Epithelial cell of esophagus (primary cell): ENCODE results near the gene ZNF814.
"Not testable (repeated sequence)": the region's sequence is repeated elsewhere in the genome, so short reads cannot be mapped to it uniquely, and the experiment has no call there.

Source experiments
- DNase-seq: peaks from one replicate; pipeline ENCODE4 v3.0.0; 2010; ENCODE audit warnings: low read depth
- H3K4me3 ChIP-seq: 2 replicates; pipeline ENCODE4 v1.5.1; 2011; ENCODE audit warnings: mild to moderate bottlenecking, low read length, control low read depth
- CTCF ChIP-seq: IDR thresholded peaks from 2 replicates; pipeline ENCODE4 v1.5.1; 2011; ENCODE audit warnings: low read depth, mild to moderate bottlenecking, low read length, control low read depth, inconsistent platforms; ENCODE audit not compliant: insufficient read depth; ENCODE audit errors: missing control alignments

ZNF814 gene

DNA sequence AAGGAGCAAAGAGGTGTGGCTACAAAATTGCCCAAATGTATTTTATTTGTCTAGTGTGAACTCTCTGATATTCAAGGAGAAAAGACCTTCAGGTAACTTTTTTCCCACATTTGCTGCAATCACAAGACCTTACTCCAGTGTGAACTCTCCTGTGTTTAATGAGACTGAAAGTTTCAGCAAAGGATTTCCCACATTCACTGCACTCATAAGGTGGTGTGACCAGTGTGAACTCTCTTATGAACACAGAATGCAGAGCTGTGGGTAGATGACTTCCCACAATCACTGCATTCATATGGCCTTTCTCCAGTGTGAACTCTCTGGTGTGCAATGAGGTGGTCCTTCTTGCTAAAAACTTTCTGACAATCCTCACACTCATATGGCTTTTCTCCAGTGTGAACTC, 16.4 kb downstream of the ZNF814 start:
- no peak for DNase-seq
- no peak overlapping the region for H3K4me3 ChIP-seq
- no peak for TF ChIP-seq CTCF

DNA sequence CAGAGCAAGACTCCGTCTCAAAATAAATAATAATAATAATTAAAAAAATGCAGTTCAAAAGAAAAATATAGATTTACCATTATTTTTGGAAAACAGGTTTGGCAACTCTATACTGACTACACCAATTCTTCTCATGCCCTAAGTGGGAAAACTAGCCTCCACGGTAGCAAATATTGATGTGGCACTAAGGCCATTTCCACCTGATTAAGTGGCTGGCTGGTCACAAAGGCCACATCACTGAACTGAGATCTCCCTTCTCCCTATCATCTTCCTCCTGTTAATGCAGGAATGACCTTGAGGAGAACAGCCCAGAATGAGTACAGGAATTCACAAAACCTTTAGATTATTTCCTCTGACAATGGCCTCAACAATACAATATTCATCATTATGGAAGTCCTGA, 18.6 kb downstream of the ZNF814 start:
- H3K4me3 ChIP-seq, result no peak overlapping the region
- DNase-seq, result no peak
- TF ChIP-seq CTCF, result no peak

DNA sequence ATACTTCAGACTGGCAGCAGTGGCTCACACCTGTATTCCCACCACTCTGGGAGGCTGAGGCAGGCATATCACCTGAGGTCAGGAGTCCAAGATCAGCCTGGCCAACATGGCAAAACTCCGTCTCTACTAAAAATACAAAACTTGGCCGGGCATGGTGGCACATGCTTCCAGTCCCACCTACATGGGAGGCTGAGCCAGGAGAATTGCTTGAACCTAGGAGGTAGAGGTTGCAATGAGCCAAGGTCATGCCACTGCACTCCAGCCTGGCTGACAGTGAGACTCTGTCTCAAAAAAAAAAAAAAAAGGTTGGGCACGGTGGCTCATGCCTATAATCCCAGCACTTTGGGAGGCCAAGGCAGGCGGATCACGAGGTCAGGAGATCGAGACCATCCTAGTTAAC, 19.2 kb downstream of the ZNF814 start:
- not testable (repeated sequence) for DNase-seq, H3K4me3 ChIP-seq

DNA sequence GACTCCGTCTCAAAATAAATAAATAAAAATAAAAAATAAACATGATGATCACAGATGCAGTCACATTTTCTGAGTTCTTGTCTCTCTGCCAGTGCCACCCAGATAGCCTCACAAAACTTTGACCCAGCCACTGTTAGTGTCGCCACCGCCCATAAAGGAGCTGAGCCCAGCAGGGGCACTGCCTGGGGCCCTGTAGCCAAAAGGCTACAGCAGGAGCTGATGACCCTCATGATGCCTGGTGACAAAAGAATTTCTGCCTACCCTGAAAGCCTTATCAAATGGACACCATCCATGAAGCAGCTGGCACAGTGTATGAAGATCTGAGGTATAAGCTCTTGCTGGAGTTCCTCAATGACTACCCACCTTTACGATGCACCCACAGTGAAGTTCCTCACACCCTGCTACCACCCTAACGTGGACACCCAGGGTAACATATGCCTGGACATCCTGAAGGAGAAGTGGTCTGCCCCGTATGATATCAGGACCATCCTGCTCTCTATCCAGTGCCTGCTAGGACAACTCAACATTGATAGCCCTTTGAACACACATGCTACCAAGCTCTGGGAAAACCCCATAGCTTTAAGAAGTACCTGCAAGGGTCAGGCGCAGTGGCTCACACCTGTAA, 20.9 kb downstream of the ZNF814 start:
- no peak overlapping the region for H3K4me3 ChIP-seq
- no peak for DNase-seq
- TF ChIP-seq CTCF, result no peak

GRCh38 chr19:57862351-57862750, 26.5 kb downstream of the ZNF814 start:
- DNase-seq, H3K4me3 ChIP-seq: not testable (repeated sequence)

DNA sequence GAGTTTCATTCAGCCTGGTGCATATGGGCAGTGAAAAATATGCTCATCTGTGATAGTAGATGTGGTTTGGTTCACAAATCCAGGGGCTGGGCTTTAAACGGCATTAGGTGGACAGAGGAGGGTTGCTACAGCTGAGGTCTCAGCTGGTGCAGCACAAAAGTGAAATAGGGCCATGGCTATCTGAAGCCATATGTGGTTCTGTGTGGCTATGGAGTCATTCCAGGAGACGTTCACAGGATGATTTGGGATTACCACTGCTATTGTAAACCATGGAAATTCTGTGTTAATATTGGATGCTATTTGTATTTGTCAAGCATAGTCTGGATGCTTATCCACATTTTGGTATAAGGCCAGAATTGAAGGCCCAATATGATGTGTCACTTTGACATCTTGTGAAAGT, 34.7 kb downstream of the ZNF814 start:
- H3K4me3 ChIP-seq, DNase-seq: not testable (repeated sequence)

DNA sequence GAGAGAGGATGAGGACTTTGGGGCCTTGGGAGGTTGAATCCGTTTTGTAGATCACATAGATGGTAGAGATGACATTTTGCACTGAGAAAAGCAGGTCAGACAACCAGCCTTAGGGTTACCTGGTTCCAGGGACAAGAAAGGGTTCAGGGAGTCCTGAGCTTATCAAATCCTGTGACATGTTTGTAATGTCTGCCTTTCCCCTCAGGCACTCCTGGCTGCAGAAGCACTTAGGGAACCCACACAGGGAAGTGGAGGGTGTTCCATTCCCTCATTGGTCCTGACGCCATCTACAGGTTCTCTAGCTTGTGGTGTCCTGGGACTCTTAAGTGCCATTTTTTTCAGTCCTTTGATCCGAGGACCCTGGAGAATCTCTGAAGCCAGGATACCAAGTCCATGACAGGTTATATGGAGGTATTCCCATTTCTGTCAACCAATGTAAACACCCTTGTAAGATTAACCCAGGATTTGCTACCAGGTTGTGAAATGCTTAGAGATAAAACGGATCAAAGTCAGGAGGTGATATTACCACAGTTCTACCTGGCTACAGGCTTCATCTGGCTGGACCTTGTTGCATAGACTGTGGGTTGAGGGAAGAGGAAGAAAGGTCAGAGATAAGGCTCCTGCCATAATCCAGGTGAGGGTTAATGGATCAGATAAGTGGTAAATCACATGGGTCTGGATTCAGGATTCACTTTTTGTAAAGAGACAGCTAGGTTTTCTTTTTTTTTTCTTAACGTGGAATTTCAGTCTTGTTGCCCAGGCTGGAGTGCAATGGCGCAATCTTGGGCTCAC, 36.8 kb downstream of the ZNF814 start:
- not testable (repeated sequence) for H3K4me3 ChIP-seq, DNase-seq

- TF ChIP-seq CTCF, result no peak
- peak; percentile 73 for DNase-seq
- peak overlapping the region; percentile 80 for H3K4me3 ChIP-seq
Measured at GRCh38 chr19:57850553-57851017, 38.3 kb downstream of the ZNF814 start.

DNA sequence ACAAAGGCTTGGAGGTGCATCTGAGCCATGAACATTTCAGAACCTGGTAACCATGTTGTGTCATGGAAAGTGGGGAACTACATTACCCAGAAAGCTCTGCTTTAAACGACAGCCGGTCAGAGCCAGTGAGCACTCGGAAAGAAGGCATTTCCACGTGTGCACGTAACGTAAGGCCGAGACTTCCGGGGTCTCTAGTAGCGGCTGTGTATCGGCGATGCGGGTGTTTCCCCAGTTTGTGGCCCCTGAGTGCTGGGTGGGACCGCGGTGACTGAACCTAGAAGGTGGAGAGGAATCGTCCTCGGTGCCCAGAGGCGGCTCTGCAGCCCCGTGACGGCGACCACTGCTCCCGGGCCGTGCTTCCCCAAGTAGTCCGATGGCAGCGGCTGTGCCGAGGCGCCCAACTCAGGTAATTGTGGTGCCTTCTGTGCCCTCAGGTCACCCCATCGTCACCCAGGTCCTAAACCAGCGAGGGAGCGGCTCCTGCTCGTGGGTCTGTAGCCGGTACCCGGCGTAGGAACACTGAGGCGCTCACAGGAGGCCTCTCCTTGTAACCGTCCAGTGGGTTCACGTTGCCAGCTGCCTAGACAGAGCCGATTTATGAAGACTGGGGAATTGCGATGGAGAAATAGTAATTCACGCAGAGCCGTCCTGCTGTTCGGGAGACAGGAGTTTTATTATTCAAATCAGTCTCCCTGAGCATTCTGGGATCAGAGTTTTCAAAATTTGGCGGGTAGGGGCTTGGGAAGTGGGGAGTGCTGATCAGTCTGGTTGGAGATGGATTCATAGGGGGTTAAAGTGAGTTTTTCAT, 39.0 kb downstream of the ZNF814 start, which contains the start of gene ZNF587:
Gene ZNF587 (plus strand): TSS at position 194 of the 808 bp plus-strand sequence. CDS start 180 bp downstream, at position 374.
- H3K4me3 ChIP-seq, result peak within 1 kb of the TSS; percentile 80

GRCh38 chr19:57849162-57849665, 39.6 kb downstream of the ZNF814 start:
- DNase-seq, result not testable (repeated sequence)
- peak overlapping the region; percentile 80 for H3K4me3 ChIP-seq

More for the DNA sequence above, 39.0 kb downstream of the ZNF814 start, which contains the start of gene ZNF587:
- peak; percentile 89 for DNase-seq

DNA sequence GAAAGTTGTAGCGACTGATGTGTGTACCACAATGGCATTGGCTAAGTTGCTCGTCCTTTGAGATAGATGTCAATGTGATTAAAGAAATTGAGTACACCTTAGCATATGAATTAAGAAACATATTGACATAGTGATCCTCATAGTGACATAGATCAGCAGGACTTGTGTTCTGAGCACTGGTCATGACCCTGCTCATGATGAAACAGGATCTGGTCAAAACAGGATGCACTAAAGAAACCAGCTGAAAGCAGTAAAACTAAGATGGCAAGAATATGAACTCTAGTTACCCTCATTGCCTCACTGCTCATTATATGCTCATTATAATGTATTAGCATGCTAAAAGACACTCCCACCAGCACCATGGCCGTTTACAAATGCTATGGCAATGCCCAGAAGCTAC, 41.7 kb downstream of the ZNF814 start:
- not testable (repeated sequence) for H3K4me3 ChIP-seq, DNase-seq
